Natural killer cell treated with Interleukin-12 subunit alpha and Interleukin-12 subunit beta and Interleukin-15 and Interleukin-18, amount 100 ng/mL, for 72 hours (primary cell): ENCODE measurements around the gene CLDN19. TPM values are rescaled to one million over a fixed set of nuclear protein-coding genes. Genes with fewer than 3 reads are reported as not detected.
A peak's percentile ranks its signal among the peaks of the same experiment; 100 is the strongest.
"Not testable (repeated sequence)": the region's sequence is repeated elsewhere in the genome, so short reads cannot be mapped to it uniquely, and the experiment has no call there.

Experiments
- ATAC-seq, 2 donors: fragments of 150-1000 bp; cut with Tn5 transposase in 1 of 2; sonication (Bioruptor Pico), chemical (Tn5 transposase) in 1 of 2; 2 replicates each; pipeline ENCODE4 v1.10.0; 2021
- DNase-seq: peaks from one replicate; pipeline ENCODE4 v3.0.0; 2022; ENCODE audit warnings: low spot score
- H3K27ac Mint-ChIP-seq, 2 donors: 1 replicate in 1 of 2; 2 replicates in 1 of 2; pipeline ENCODE4 v1.8.0; 2022; ENCODE audit warnings: mixed read lengths in 2 of 2, mild to moderate bottlenecking in 1 of 2, moderate library complexity in 1 of 2
- H3K27me3 Mint-ChIP-seq, 2 donors: 1 replicate in 1 of 2; 2 replicates in 1 of 2; pipeline ENCODE4 v1.8.0; 2022; ENCODE audit warnings: mixed read lengths in 2 of 2
- H3K36me3 Mint-ChIP-seq: one replicate; pipeline ENCODE4 v1.8.0; 2022; ENCODE audit warnings: mixed read lengths
- H3K4me1 Mint-ChIP-seq, 2 donors: 1 replicate in 1 of 2; 2 replicates in 1 of 2; pipeline ENCODE4 v1.8.0; 2022; ENCODE audit warnings: low read depth in 2 of 2, mixed read lengths in 2 of 2, mild to moderate bottlenecking in 1 of 2
- H3K4me3 Mint-ChIP-seq: one replicate; pipeline ENCODE4 v1.8.0; 2022; ENCODE audit warnings: mixed read lengths
- H3K9me3 Mint-ChIP-seq: 2 replicates; pipeline ENCODE4 v1.8.0; 2022; ENCODE audit warnings: mixed read lengths
- total RNA-seq, 2 donors: library from RNA; stranded (reverse); gene quantifications; one replicate each; pipeline ENCODE4 v1.2.3, GENCODE V29; 2022

The CLDN19 gene
- total RNA-seq, 2 donors from 2014 or later: not detected

GRCh38 chr1:42725820-42726219 lies 14.2 kb downstream of the CLDN19 start:
- not testable (repeated sequence) for H3K27me3 Mint-ChIP-seq, H3K4me1 Mint-ChIP-seq, H3K36me3 Mint-ChIP-seq, H3K27ac Mint-ChIP-seq, H3K9me3 Mint-ChIP-seq, ATAC-seq, H3K4me3 Mint-ChIP-seq, DNase-seq

- Mint-ChIP-seq H3K27ac (no peak overlapping the region), H3K36me3 (no peaks in the 10 kb centered on the region), H3K27me3 (no peaks in the 10 kb centered on the region), H3K9me3 (no peaks in the 10 kb centered on the region), H3K4me1 (no peaks in the 10 kb centered on the region), H3K4me3 (no peak overlapping the region)
- DNase-seq: no peak
- no peak for ATAC-seq
Observed at GRCh38 chr1:42723511-42723910, 16.5 kb downstream of the CLDN19 start.

- not testable (repeated sequence) for ATAC-seq, H3K9me3 Mint-ChIP-seq, DNase-seq, H3K27ac Mint-ChIP-seq, H3K27me3 Mint-ChIP-seq, H3K36me3 Mint-ChIP-seq, H3K4me1 Mint-ChIP-seq, H3K4me3 Mint-ChIP-seq
Observed at GRCh38 chr1:42722403-42722802, 17.6 kb downstream of the CLDN19 start.

GRCh38 chr1:42721926-42722325 lies 18.1 kb downstream of the CLDN19 start:
- Mint-ChIP-seq H3K4me1 (no peaks in the 10 kb centered on the region), H3K36me3 (peaks cover 5% of the 10 kb centered on the region), H3K27me3 (no peaks in the 10 kb centered on the region), H3K9me3 (no peaks in the 10 kb centered on the region), H3K27ac (no peak overlapping the region), H3K4me3 (no peak overlapping the region)
- DNase-seq (no peak), ATAC-seq (no peak)

GRCh38 chr1:42720868-42721267 lies 19.2 kb downstream of the CLDN19 start:
- no peak overlapping the region for H3K4me3 Mint-ChIP-seq
- no peak for DNase-seq
- no peak overlapping the region for H3K27ac Mint-ChIP-seq
- no peak for ATAC-seq
- no peaks in the 10 kb centered on the region for H3K9me3 Mint-ChIP-seq
- H3K4me1 Mint-ChIP-seq: peaks cover 5% of the 10 kb centered on the region in 2 donors
- H3K27me3 Mint-ChIP-seq: no peaks in the 10 kb centered on the region
- H3K36me3 Mint-ChIP-seq: peaks cover 12% of the 10 kb centered on the region

- H3K27ac Mint-ChIP-seq, ATAC-seq, H3K27me3 Mint-ChIP-seq, DNase-seq, H3K9me3 Mint-ChIP-seq, H3K4me3 Mint-ChIP-seq: not testable (repeated sequence)
- peaks cover 52% of the 10 kb centered on the region for H3K36me3 Mint-ChIP-seq
- peaks cover 5 to 16% of the 10 kb centered on the region in 2 donors for H3K4me1 Mint-ChIP-seq
Observed at GRCh38 chr1:42714441-42714840, 25.6 kb downstream of the CLDN19 start.

GRCh38 chr1:42713293-42713692 lies 26.7 kb downstream of the CLDN19 start:
- Mint-ChIP-seq H3K4me3 (no peak overlapping the region), H3K36me3 (peaks cover 54% of the 10 kb centered on the region), H3K27ac (no peak overlapping the region), H3K9me3 (peaks cover 8% of the 10 kb centered on the region), H3K4me1 (peaks cover 5 to 17% of the 10 kb centered on the region in 2 donors), H3K27me3 (no peaks in the 10 kb centered on the region)
- ATAC-seq (no peak), DNase-seq (no peak)

GRCh38 chr1:42712808-42713207 lies 27.2 kb downstream of the CLDN19 start:
- ATAC-seq, H3K4me3 Mint-ChIP-seq, DNase-seq, H3K27me3 Mint-ChIP-seq, H3K27ac Mint-ChIP-seq, H3K9me3 Mint-ChIP-seq: not testable (repeated sequence)
- Mint-ChIP-seq H3K4me1 (peaks cover 5 to 17% of the 10 kb centered on the region in 2 donors), H3K36me3 (peaks cover 58% of the 10 kb centered on the region)

GRCh38 chr1:42703888-42704464 lies 36.1 kb downstream of the CLDN19 start:
- Mint-ChIP-seq H3K27me3 (no peaks in the 10 kb centered on the region), H3K36me3 (peaks cover 35% of the 10 kb centered on the region), H3K4me3 (no peak overlapping the region)

GRCh38 chr1:42700006-42700405 lies 40.0 kb downstream of the CLDN19 start:
- H3K27me3 Mint-ChIP-seq: no peaks in the 10 kb centered on the region
- H3K9me3 Mint-ChIP-seq: no peaks in the 10 kb centered on the region
- peaks cover 58% of the 10 kb centered on the region for H3K36me3 Mint-ChIP-seq
- no peak for DNase-seq
- H3K4me3 Mint-ChIP-seq: no peak overlapping the region
- H3K4me1 Mint-ChIP-seq: peaks cover 16 to 30% of the 10 kb centered on the region in 2 donors
- H3K27ac Mint-ChIP-seq: peak overlapping the region in 1 of 2 donors; percentile 26
- ATAC-seq: no peak

More at GRCh38 chr1:42703888-42704464, 36.1 kb downstream of the CLDN19 start:
- Mint-ChIP-seq H3K4me1 (peaks cover 4 to 15% of the 10 kb centered on the region in 2 donors), H3K9me3 (no peaks in the 10 kb centered on the region), H3K27ac (peak overlapping the region in 1 of 2 donors; percentile 71)
- DNase-seq (no peak), ATAC-seq (no peak)

- DNase-seq (no peak), ATAC-seq (no peak)
- Mint-ChIP-seq H3K4me3 (no peak overlapping the region), H3K36me3 (peaks cover 51% of the 10 kb centered on the region), H3K27ac (peak overlapping the region; percentile 4 to 36), H3K9me3 (no peaks in the 10 kb centered on the region), H3K27me3 (no peaks in the 10 kb centered on the region), H3K4me1 (peaks cover 24 to 29% of the 10 kb centered on the region in 2 donors)
Observed at GRCh38 chr1:42698081-42698813, 41.8 kb downstream of the CLDN19 start.

GRCh38 chr1:42692911-42693310 lies 47.1 kb downstream of the CLDN19 start:
- DNase-seq: no peak
- H3K9me3 Mint-ChIP-seq: no peaks in the 10 kb centered on the region
- H3K4me1 Mint-ChIP-seq: peaks cover 49 to 52% of the 10 kb centered on the region in 2 donors
- H3K4me3 Mint-ChIP-seq: no peak overlapping the region
- no peak overlapping the region for H3K27ac Mint-ChIP-seq
- peaks cover 28% of the 10 kb centered on the region for H3K36me3 Mint-ChIP-seq
- no peak for ATAC-seq
- no peaks in the 10 kb centered on the region for H3K27me3 Mint-ChIP-seq

GRCh38 chr1:42692461-42692860 lies 47.6 kb downstream of the CLDN19 start:
- peaks cover 54 to 57% of the 10 kb centered on the region in 2 donors for H3K4me1 Mint-ChIP-seq
- ATAC-seq (no peak), DNase-seq (no peak)
- H3K27ac Mint-ChIP-seq: peak overlapping the region in 1 of 2 donors; percentile 23
- H3K9me3 Mint-ChIP-seq: no peaks in the 10 kb centered on the region
- H3K27me3 Mint-ChIP-seq: no peaks in the 10 kb centered on the region
- H3K36me3 Mint-ChIP-seq: peaks cover 26% of the 10 kb centered on the region
- H3K4me3 Mint-ChIP-seq: no peak overlapping the region

- ATAC-seq: peak in 1 of 2 donors; percentile 63
- H3K4me3 Mint-ChIP-seq: no peak overlapping the region
- H3K4me1 Mint-ChIP-seq: peaks cover 54 to 56% of the 10 kb centered on the region in 2 donors
- H3K27me3 Mint-ChIP-seq: no peaks in the 10 kb centered on the region
- peaks cover 14% of the 10 kb centered on the region for H3K36me3 Mint-ChIP-seq
- H3K9me3 Mint-ChIP-seq: no peaks in the 10 kb centered on the region
- DNase-seq: no peak
- no peak overlapping the region for H3K27ac Mint-ChIP-seq
Observed at GRCh38 chr1:42691157-42691498, 48.9 kb downstream of the CLDN19 start.
